Stimulated activated memory B cell treated with anti-CD40 and anti-IgM and Interleukin-4, amounts not matched to agents 10 μg/mL and 1 μg/mL and 100 μg/mL, for 72 hours (primary cell): ENCODE data around the gene ISCA2.
A peak's percentile ranks its signal among the peaks of the same experiment; 100 is the strongest.
"Not testable (repeated sequence)": the region's sequence is repeated elsewhere in the genome, so short reads cannot be mapped to it uniquely, and the experiment has no call there.

ENCODE experiments used
- ATAC-seq: fragments of 150-1000 bp; cut with Tn5 transposase; 2 replicates; pipeline ENCODE4 v1.10.0; 2021
- H3K27ac Mint-ChIP-seq: one replicate; pipeline ENCODE4 v1.8.0; 2022; ENCODE audit warnings: mild to moderate bottlenecking, mixed read lengths
- H3K27me3 Mint-ChIP-seq: one replicate; pipeline ENCODE4 v1.8.0; 2022; ENCODE audit warnings: mixed read lengths
- H3K36me3 Mint-ChIP-seq: one replicate; pipeline ENCODE4 v1.8.0; 2022; ENCODE audit warnings: mixed read lengths
- H3K4me1 Mint-ChIP-seq: one replicate; pipeline ENCODE4 v1.8.0; 2022; ENCODE audit warnings: mixed read lengths
- H3K4me3 Mint-ChIP-seq: one replicate; pipeline ENCODE4 v1.8.0; 2022; ENCODE audit warnings: mild to moderate bottlenecking, moderate library complexity, mixed read lengths
- H3K9me3 Mint-ChIP-seq: one replicate; pipeline ENCODE4 v1.8.0; 2022; ENCODE audit warnings: mixed read lengths

The ISCA2 gene

GRCh38 chr14:74493343-74494261 lies at the start of gene ISCA2:
Gene ISCA2 (plus strand): TSS chr14:74493765. CDS start chr14:74493775, 10 bp downstream.
- Mint-ChIP-seq H3K36me3 (no peaks in the 10 kb centered on the region), H3K9me3 (no peaks in the 10 kb centered on the region), H3K4me1 (peaks cover 20% of the 10 kb centered on the region), H3K27me3 (no peaks in the 10 kb centered on the region), H3K4me3 (no peak within 1 kb of the TSS), H3K27ac (no peak within 1 kb of the TSS)
- peak; percentile 97 for ATAC-seq

- H3K27ac Mint-ChIP-seq, result no peak overlapping the region
- ATAC-seq, result no peak
- no peaks in the 10 kb centered on the region for H3K27me3 Mint-ChIP-seq
- no peaks in the 10 kb centered on the region for H3K4me1 Mint-ChIP-seq
- peaks cover 5% of the 10 kb centered on the region for H3K9me3 Mint-ChIP-seq
- no peak overlapping the region for H3K4me3 Mint-ChIP-seq
- no peaks in the 10 kb centered on the region for H3K36me3 Mint-ChIP-seq
These were observed 48.7 kb upstream of the ISCA2 start for GRCh38 chr14:74444866-74445265.

GRCh38 chr14:74454397-74454796 lies 39.2 kb upstream of the ISCA2 start:
- not testable (repeated sequence) for H3K27ac Mint-ChIP-seq, H3K4me3 Mint-ChIP-seq, H3K27me3 Mint-ChIP-seq, H3K36me3 Mint-ChIP-seq, H3K4me1 Mint-ChIP-seq, H3K9me3 Mint-ChIP-seq, ATAC-seq

GRCh38 chr14:74456684-74457564 lies 36.6 kb upstream of the ISCA2 start:
- Mint-ChIP-seq H3K36me3 (no peaks in the 10 kb centered on the region), H3K27ac (no peak overlapping the region), H3K27me3 (peaks cover 21% of the 10 kb centered on the region), H3K9me3 (peaks cover 6% of the 10 kb centered on the region), H3K4me3 (no peak overlapping the region), H3K4me1 (peaks cover 10% of the 10 kb centered on the region)
- ATAC-seq, result no peak

- H3K27me3 Mint-ChIP-seq, result peaks cover 21% of the 10 kb centered on the region
- ATAC-seq, result no peak
- no peak overlapping the region for H3K4me3 Mint-ChIP-seq
- peaks cover 6% of the 10 kb centered on the region for H3K9me3 Mint-ChIP-seq
- no peak overlapping the region for H3K27ac Mint-ChIP-seq
- H3K4me1 Mint-ChIP-seq, result peaks cover 10% of the 10 kb centered on the region
- H3K36me3 Mint-ChIP-seq, result no peaks in the 10 kb centered on the region
These were observed 36.0 kb upstream of the ISCA2 start for GRCh38 chr14:74457565-74457895.

GRCh38 chr14:74459289-74459946 lies 34.1 kb upstream of the ISCA2 start:
- Mint-ChIP-seq H3K9me3 (peaks cover 3% of the 10 kb centered on the region), H3K27me3 (peaks cover 21% of the 10 kb centered on the region), H3K4me3 (no peak overlapping the region), H3K4me1 (peaks cover 10% of the 10 kb centered on the region), H3K27ac (no peak overlapping the region), H3K36me3 (no peaks in the 10 kb centered on the region)
- peak; percentile 81 for ATAC-seq

- peaks cover 21% of the 10 kb centered on the region for H3K27me3 Mint-ChIP-seq
- H3K9me3 Mint-ChIP-seq, result no peaks in the 10 kb centered on the region
- no peak overlapping the region for H3K4me3 Mint-ChIP-seq
- no peaks in the 10 kb centered on the region for H3K36me3 Mint-ChIP-seq
- no peak for ATAC-seq
- H3K27ac Mint-ChIP-seq, result no peak overlapping the region
- peaks cover 10% of the 10 kb centered on the region for H3K4me1 Mint-ChIP-seq
These were observed 33.6 kb upstream of the ISCA2 start for GRCh38 chr14:74459976-74460375.

GRCh38 chr14:74462993-74463392 lies 30.6 kb upstream of the ISCA2 start:
- Mint-ChIP-seq H3K9me3 (no peaks in the 10 kb centered on the region), H3K4me1 (peaks cover 10% of the 10 kb centered on the region), H3K27me3 (peaks cover 14% of the 10 kb centered on the region), H3K36me3 (no peaks in the 10 kb centered on the region), H3K4me3 (no peak overlapping the region), H3K27ac (no peak overlapping the region)
- ATAC-seq, result no peak

- Mint-ChIP-seq H3K27me3 (peaks cover 14% of the 10 kb centered on the region), H3K27ac (no peak overlapping the region), H3K36me3 (no peaks in the 10 kb centered on the region)
These were observed 29.9 kb upstream of the ISCA2 start for GRCh38 chr14:74463697-74464096.

GRCh38 chr14:74464785-74465184 lies 28.8 kb upstream of the ISCA2 start:
- Mint-ChIP-seq H3K4me1 (peaks cover 8% of the 10 kb centered on the region), H3K9me3 (no peaks in the 10 kb centered on the region), H3K4me3 (no peak overlapping the region), H3K27ac (no peak overlapping the region), H3K27me3 (peaks cover 11% of the 10 kb centered on the region), H3K36me3 (no peaks in the 10 kb centered on the region)
- ATAC-seq, result no peak

More at GRCh38 chr14:74463697-74464096, 29.9 kb upstream of the ISCA2 start:
- H3K4me3 Mint-ChIP-seq, result no peak overlapping the region
- H3K9me3 Mint-ChIP-seq, result no peaks in the 10 kb centered on the region
- H3K4me1 Mint-ChIP-seq, result peaks cover 10% of the 10 kb centered on the region
- ATAC-seq, result no peak

GRCh38 chr14:74465335-74465734 lies 28.2 kb upstream of the ISCA2 start:
- no peak for ATAC-seq
- Mint-ChIP-seq H3K4me3 (no peak overlapping the region), H3K36me3 (no peaks in the 10 kb centered on the region), H3K27ac (no peak overlapping the region), H3K4me1 (peaks cover 3% of the 10 kb centered on the region), H3K9me3 (no peaks in the 10 kb centered on the region), H3K27me3 (peaks cover 6% of the 10 kb centered on the region)

- peaks cover 4% of the 10 kb centered on the region for H3K9me3 Mint-ChIP-seq
- no peak for ATAC-seq
- no peaks in the 10 kb centered on the region for H3K27me3 Mint-ChIP-seq
- no peak overlapping the region for H3K27ac Mint-ChIP-seq
- H3K4me3 Mint-ChIP-seq, result no peak overlapping the region
- peaks cover 17% of the 10 kb centered on the region for H3K36me3 Mint-ChIP-seq
- no peaks in the 10 kb centered on the region for H3K4me1 Mint-ChIP-seq
These were observed 25.1 kb upstream of the ISCA2 start for GRCh38 chr14:74468513-74468912.

GRCh38 chr14:74469548-74470518 lies 23.7 kb upstream of the ISCA2 start:
- ATAC-seq, result no peak
- H3K36me3 Mint-ChIP-seq, result peaks cover 29% of the 10 kb centered on the region
- H3K27ac Mint-ChIP-seq, result no peak overlapping the region

GRCh38 chr14:74472601-74473000 lies 21.0 kb upstream of the ISCA2 start:
- peaks cover 48% of the 10 kb centered on the region for H3K36me3 Mint-ChIP-seq
- no peak for ATAC-seq
- no peak overlapping the region for H3K4me3 Mint-ChIP-seq
- H3K27ac Mint-ChIP-seq, result no peak overlapping the region
- H3K4me1 Mint-ChIP-seq, result no peaks in the 10 kb centered on the region
- peaks cover 4% of the 10 kb centered on the region for H3K9me3 Mint-ChIP-seq
- H3K27me3 Mint-ChIP-seq, result no peaks in the 10 kb centered on the region

More at GRCh38 chr14:74469548-74470518, 23.7 kb upstream of the ISCA2 start:
- Mint-ChIP-seq H3K27me3 (no peaks in the 10 kb centered on the region), H3K9me3 (peaks cover 4% of the 10 kb centered on the region), H3K4me3 (no peak overlapping the region), H3K4me1 (no peaks in the 10 kb centered on the region)
